Measurements from ENCODE around the gene NCF1.
"Not testable (repeated sequence)": the region's sequence is repeated elsewhere in the genome, so short reads cannot be mapped to it uniquely, and the experiment has no call there.

The NCF1 gene

DNA sequence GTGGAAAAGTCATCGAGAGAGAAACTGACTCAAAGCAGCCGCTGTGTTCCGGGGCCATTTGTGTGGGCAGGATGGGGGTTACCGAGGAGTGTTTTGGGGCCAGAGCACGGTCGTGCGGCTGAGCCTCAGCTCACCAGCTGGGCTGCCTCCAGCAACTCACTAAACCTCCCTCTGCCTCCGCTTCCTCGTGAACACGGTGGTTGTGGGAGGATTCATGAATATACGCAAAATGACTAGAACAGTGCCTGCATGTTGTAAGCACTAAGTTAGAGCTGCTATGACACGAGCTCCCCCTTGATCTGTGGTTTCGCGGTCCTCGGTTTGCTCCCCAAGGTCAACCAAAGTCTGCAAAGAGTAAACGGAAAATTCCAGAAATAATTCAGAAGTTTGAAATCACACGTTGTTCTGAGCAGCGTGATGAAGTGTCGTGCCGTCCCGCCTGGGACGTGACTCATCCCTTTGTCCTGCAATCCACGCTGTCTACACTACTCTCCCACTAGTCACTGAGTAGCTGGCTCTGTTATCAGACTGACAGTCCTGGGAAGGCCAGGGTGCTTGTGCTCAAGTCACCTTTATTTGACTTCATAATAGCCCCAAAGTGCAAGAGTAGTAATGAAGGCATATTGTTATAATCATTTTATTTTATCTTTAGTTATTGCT, 46.5 kb downstream of the NCF1 start:
- H3K9me3 ChIP-seq; H3K4me1 ChIP-seq; H3K27ac ChIP-seq; DNase-seq; intact Hi-C loops (cut with DNase I; ENCODE audit: low total_unique reads); H3K36me3 ChIP-seq; H3K27me3 ChIP-seq; H3K4me3 ChIP-seq: not testable (repeated sequence)

- DNase-seq; H3K27me3 ChIP-seq; H3K27ac ChIP-seq; H3K4me3 ChIP-seq; intact Hi-C loops (cut with DNase I; ENCODE audit: low total_unique reads); H3K9me3 ChIP-seq; H3K4me1 ChIP-seq; H3K36me3 ChIP-seq: not testable (repeated sequence)
Measured at GRCh38 chr7:74821259-74821658, 47.4 kb downstream of the NCF1 start.

- intact Hi-C loops (cut with DNase I; ENCODE audit: low total_unique reads); H3K27me3 ChIP-seq; H3K4me1 ChIP-seq: not testable (repeated sequence)
Measured at GRCh38 chr7:74829959-74830358, 56.1 kb downstream of the NCF1 start.

GRCh38 chr7:74830411-74830810, 56.6 kb downstream of the NCF1 start:
- H3K4me1 ChIP-seq; H3K36me3 ChIP-seq; intact Hi-C loops (cut with DNase I; ENCODE audit: low total_unique reads); H3K27ac ChIP-seq; DNase-seq; H3K9me3 ChIP-seq; H3K27me3 ChIP-seq; H3K4me3 ChIP-seq: not testable (repeated sequence)

More at GRCh38 chr7:74829959-74830358, 56.1 kb downstream of the NCF1 start:
- H3K36me3 ChIP-seq, H3K9me3 ChIP-seq, DNase-seq, H3K4me3 ChIP-seq: not testable (repeated sequence)
- H3K27ac ChIP-seq, result peak overlapping the region in 1 of 2 donors; percentile 30
